Measurements from ENCODE around the gene NTM.

The NTM gene

GRCh38 chr11:131688048-131688693 lies 317.8 kb downstream of the NTM start:
- FAIRE-seq: peak; percentile 71
- DNase-seq (ENCODE audit: insufficient read length, low spot score): peak; percentile 92
- TF ChIP-seq POU2F2 (IDR thresholded peaks at IDR 0.05; ENCODE audit: low read depth, low read length) (no peak), TAF1 (IDR thresholded peaks at IDR 0.05; ENCODE audit: low read depth, low read length) (no peak), PAX5 (IDR thresholded peaks at IDR 0.05; ENCODE audit: insufficient read depth, low read length, severe bottlenecking) (no peak), POLR2AphosphoS5 (IDR thresholded peaks at IDR 0.05; ENCODE audit: low read depth, low read length) (no peak), SPI1 (IDR thresholded peaks at IDR 0.05; ENCODE audit: low read depth, low read length) (no peak), POLR2A (IDR thresholded peaks at IDR 0.05; ENCODE audit: low read depth, low read length) (no peak)

- TF ChIP-seq TAF1 (IDR thresholded peaks at IDR 0.05; ENCODE audit: low read depth, low read length) (no peak), SPI1 (IDR thresholded peaks at IDR 0.05; ENCODE audit: low read depth, low read length) (no peak), POLR2AphosphoS5 (IDR thresholded peaks at IDR 0.05; ENCODE audit: low read depth, low read length) (no peak), POLR2A (IDR thresholded peaks at IDR 0.05; ENCODE audit: low read depth, low read length) (no peak), PAX5 (IDR thresholded peaks at IDR 0.05; ENCODE audit: insufficient read depth, low read length, severe bottlenecking) (no peak), POU2F2 (IDR thresholded peaks at IDR 0.05; ENCODE audit: low read depth, low read length) (no peak)
- FAIRE-seq: no peak
- DNase-seq (ENCODE audit: insufficient read length, low spot score): no peak
These were observed 318.9 kb downstream of the NTM start for GRCh38 chr11:131689049-131689925.

- TF ChIP-seq PAX5 (IDR thresholded peaks at IDR 0.05; ENCODE audit: insufficient read depth, low read length, severe bottlenecking) (no peak), POLR2AphosphoS5 (IDR thresholded peaks at IDR 0.05; ENCODE audit: low read depth, low read length) (no peak)
- DNase-seq (ENCODE audit: insufficient read length, low spot score) (no peak), FAIRE-seq (no peak)
These were observed 319.9 kb downstream of the NTM start for GRCh38 chr11:131690362-131690761.

GRCh38 chr11:131690776-131691175 lies 320.4 kb downstream of the NTM start:
- TF ChIP-seq TAF1 (IDR thresholded peaks at IDR 0.05; ENCODE audit: low read depth, low read length) (no peak), POLR2AphosphoS5 (IDR thresholded peaks at IDR 0.05; ENCODE audit: low read depth, low read length) (no peak), SPI1 (IDR thresholded peaks at IDR 0.05; ENCODE audit: low read depth, low read length) (no peak), POLR2A (IDR thresholded peaks at IDR 0.05; ENCODE audit: low read depth, low read length) (no peak), POU2F2 (IDR thresholded peaks at IDR 0.05; ENCODE audit: low read depth, low read length) (no peak), PAX5 (IDR thresholded peaks at IDR 0.05; ENCODE audit: insufficient read depth, low read length, severe bottlenecking) (no peak)
- DNase-seq (ENCODE audit: insufficient read length, low spot score) (no peak), FAIRE-seq (no peak)

GRCh38 chr11:131691181-131692041 lies 321.0 kb downstream of the NTM start:
- TF ChIP-seq SPI1 (IDR thresholded peaks at IDR 0.05; ENCODE audit: low read depth, low read length) (no peak), POU2F2 (IDR thresholded peaks at IDR 0.05; ENCODE audit: low read depth, low read length) (no peak), POLR2AphosphoS5 (IDR thresholded peaks at IDR 0.05; ENCODE audit: low read depth, low read length) (no peak), POLR2A (IDR thresholded peaks at IDR 0.05; ENCODE audit: low read depth, low read length) (no peak), TAF1 (IDR thresholded peaks at IDR 0.05; ENCODE audit: low read depth, low read length) (no peak), PAX5 (IDR thresholded peaks at IDR 0.05; ENCODE audit: insufficient read depth, low read length, severe bottlenecking) (no peak)
- DNase-seq (ENCODE audit: insufficient read length, low spot score) (peak; percentile 58), FAIRE-seq (no peak)

- FAIRE-seq: peak; percentile 28
- TF ChIP-seq SPI1 (IDR thresholded peaks at IDR 0.05; ENCODE audit: low read depth, low read length): no peak
- TF ChIP-seq POLR2AphosphoS5 (IDR thresholded peaks at IDR 0.05; ENCODE audit: low read depth, low read length): no peak
- no peak for TF ChIP-seq POLR2A (IDR thresholded peaks at IDR 0.05; ENCODE audit: low read depth, low read length)
- no peak for DNase-seq (ENCODE audit: insufficient read length, low spot score)
These were observed 321.7 kb downstream of the NTM start for GRCh38 chr11:131692151-131692550.

GRCh38 chr11:131692961-131693360 lies 322.5 kb downstream of the NTM start:
- no peak for DNase-seq (ENCODE audit: insufficient read length, low spot score)
- TF ChIP-seq TAF1 (IDR thresholded peaks at IDR 0.05; ENCODE audit: low read depth, low read length) (no peak), POLR2A (IDR thresholded peaks at IDR 0.05; ENCODE audit: low read depth, low read length) (no peak), POU2F2 (IDR thresholded peaks at IDR 0.05; ENCODE audit: low read depth, low read length) (no peak), SPI1 (IDR thresholded peaks at IDR 0.05; ENCODE audit: low read depth, low read length) (no peak)
- no peak for FAIRE-seq

- TF ChIP-seq SPI1 (IDR thresholded peaks at IDR 0.05; ENCODE audit: low read depth, low read length) (no peak), POU2F2 (IDR thresholded peaks at IDR 0.05; ENCODE audit: low read depth, low read length) (no peak), POLR2AphosphoS5 (IDR thresholded peaks at IDR 0.05; ENCODE audit: low read depth, low read length) (no peak), TAF1 (IDR thresholded peaks at IDR 0.05; ENCODE audit: low read depth, low read length) (no peak), POLR2A (IDR thresholded peaks at IDR 0.05; ENCODE audit: low read depth, low read length) (no peak), PAX5 (IDR thresholded peaks at IDR 0.05; ENCODE audit: insufficient read depth, low read length, severe bottlenecking) (no peak)
- DNase-seq (ENCODE audit: insufficient read length, low spot score) (no peak), FAIRE-seq (no peak)
These were observed 323.3 kb downstream of the NTM start for GRCh38 chr11:131693756-131694155.

Data from GM12891 (cell line).